ENCODE results near the gene TWIST2. TPM values are rescaled to one million over a fixed set of nuclear protein-coding genes. Genes with fewer than 3 reads are reported as not detected.

Gene TWIST2
- total RNA-seq, 6 donors from 2014 or later, result 10.5 to 29.3 (median 23.4) TPM

DNA sequence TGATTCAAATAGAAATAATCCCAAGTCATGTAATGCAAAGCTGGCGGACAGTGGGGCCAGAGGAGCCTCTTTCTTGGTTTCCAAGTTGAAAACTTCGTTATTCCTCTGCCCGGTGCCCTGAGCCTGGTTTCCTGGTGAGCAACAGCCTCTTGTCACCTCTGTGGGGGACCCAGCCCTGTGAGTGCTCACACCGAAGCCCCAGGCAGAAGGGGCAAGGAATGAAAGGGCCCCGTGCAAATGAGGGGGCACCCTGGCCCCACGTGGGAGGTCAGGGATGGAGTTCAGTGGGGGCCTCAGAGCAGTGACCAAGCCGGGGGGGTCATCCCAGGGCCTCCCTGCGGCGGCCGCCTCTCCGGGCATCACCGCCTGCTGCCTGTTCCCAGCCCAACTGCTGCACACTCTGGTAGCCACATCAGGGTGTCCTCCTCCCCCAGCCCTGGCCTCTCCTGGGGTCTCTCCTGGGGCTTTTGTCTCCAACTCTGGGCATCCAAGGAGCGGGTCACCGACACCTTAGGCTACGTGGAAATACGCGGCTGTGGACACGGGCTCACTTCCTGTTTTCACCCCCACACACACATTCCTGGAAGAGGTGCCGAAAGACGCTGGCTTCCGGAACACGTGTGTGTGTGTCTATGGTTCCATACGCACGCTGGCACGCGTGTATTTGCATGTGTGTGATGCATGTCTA, 64.5 kb downstream of the TWIST2 start:
- Histone ChIP-seq H3K27ac (no peak overlapping the region), H3K36me3 (no peaks in the 10 kb centered on the region), H3K27me3 (no peaks in the 10 kb centered on the region), H3K4me3 (no peak overlapping the region), H3K4me1 (peaks cover 0 to 5% (median 1%) of the 10 kb centered on the region in 4 donors), H3K9me3 (no peaks in the 10 kb centered on the region)
- ATAC-seq (ENCODE audit: low FRiP score in 2 of 2), result no peak
- peak; percentile 18 to 58 for DNase-seq
- TF ChIP-seq POLR2A (IDR thresholded peaks at IDR 0.05) (no peak), POLR2AphosphoS5 (IDR thresholded peaks at IDR 0.05) (no peak), EP300 (IDR thresholded peaks at IDR 0.05) (no peak)
- TF ChIP-seq, protein P1, sequence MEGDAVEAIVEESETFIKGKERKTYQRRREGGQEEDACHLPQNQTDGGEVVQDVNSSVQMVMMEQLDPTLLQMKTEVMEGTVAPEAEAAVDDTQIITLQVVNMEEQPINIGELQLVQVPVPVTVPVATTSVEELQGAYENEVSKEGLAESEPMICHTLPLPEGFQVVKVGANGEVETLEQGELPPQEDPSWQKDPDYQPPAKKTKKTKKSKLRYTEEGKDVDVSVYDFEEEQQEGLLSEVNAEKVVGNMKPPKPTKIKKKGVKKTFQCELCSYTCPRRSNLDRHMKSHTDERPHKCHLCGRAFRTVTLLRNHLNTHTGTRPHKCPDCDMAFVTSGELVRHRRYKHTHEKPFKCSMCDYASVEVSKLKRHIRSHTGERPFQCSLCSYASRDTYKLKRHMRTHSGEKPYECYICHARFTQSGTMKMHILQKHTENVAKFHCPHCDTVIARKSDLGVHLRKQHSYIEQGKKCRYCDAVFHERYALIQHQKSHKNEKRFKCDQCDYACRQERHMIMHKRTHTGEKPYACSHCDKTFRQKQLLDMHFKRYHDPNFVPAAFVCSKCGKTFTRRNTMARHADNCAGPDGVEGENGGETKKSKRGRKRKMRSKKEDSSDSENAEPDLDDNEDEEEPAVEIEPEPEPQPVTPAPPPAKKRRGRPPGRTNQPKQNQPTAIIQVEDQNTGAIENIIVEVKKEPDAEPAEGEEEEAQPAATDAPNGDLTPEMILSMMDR (IDR thresholded peaks at IDR 0.05), result no peak
- WGBS, 2 donors, result 75 to 76% methylated on average over 20 to 23 of the region's 26 CpGs

- Histone ChIP-seq H3K27ac (no peak overlapping the region), H3K36me3 (no peaks in the 10 kb centered on the region), H3K9me3 (no peaks in the 10 kb centered on the region), H3K4me3 (no peak overlapping the region), H3K4me1 (peaks cover 0 to 5% (median 1%) of the 10 kb centered on the region in 4 donors), H3K27me3 (no peaks in the 10 kb centered on the region)
- no peak for TF ChIP-seq POLR2A (IDR thresholded peaks at IDR 0.05)
- TF ChIP-seq, protein P1 (IDR thresholded peaks at IDR 0.05), result no peak
- TF ChIP-seq EP300 (IDR thresholded peaks at IDR 0.05), result no peak
- TF ChIP-seq POLR2AphosphoS5 (IDR thresholded peaks at IDR 0.05), result no peak
- 78 to 80% methylated on average over 5 to 19 of the region's 20 CpGs for WGBS, 2 donors
- ATAC-seq (ENCODE audit: low FRiP score in 2 of 2), result no peak
- peak; percentile 15 to 44 for DNase-seq
Observed at GRCh38 chr2:238912916-238913875, 65.3 kb downstream of the TWIST2 start.

- 93 to 95% methylated on average over 10 to 22 of the region's 22 CpGs for WGBS, 2 donors
- H3K9me3 ChIP-seq, result no peaks in the 10 kb centered on the region
- no peaks in the 10 kb centered on the region for H3K36me3 ChIP-seq
- no peak overlapping the region for H3K27ac ChIP-seq
- ATAC-seq (ENCODE audit: low FRiP score in 2 of 2), result no peak
- DNase-seq, result peak in 1 of 2 donors; percentile 20
- H3K4me1 ChIP-seq, result peaks cover 0 to 4% (median 1%) of the 10 kb centered on the region in 4 donors
- H3K4me3 ChIP-seq, result no peak overlapping the region
- TF ChIP-seq POLR2A (IDR thresholded peaks at IDR 0.05) (no peak), POLR2AphosphoS5 (IDR thresholded peaks at IDR 0.05) (no peak), EP300 (IDR thresholded peaks at IDR 0.05) (no peak)
- TF ChIP-seq, protein P1 (IDR thresholded peaks at IDR 0.05), result no peak
- no peaks in the 10 kb centered on the region for H3K27me3 ChIP-seq
Observed at GRCh38 chr2:238913931-238914647, 66.2 kb downstream of the TWIST2 start.

DNA sequence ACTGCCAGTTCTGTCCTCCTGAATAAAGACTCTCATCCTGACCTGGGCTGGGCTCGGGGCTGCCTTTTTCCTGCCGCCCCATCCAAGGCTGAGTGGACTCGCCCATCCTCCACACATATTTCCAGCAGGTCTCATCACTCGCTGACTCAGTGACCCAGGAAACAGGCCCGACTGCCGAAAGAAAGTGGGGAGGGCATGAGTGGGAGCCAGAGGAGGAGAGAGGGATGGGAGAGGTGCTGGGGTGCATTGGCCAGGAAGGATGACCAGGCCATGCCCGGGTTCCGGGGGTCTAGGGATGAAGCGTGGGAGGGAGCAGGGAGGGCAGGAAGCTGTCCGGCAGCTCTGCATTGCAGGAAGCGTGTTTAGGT, 66.7 kb downstream of the TWIST2 start:
- DNase-seq (peak in 1 of 2 donors; percentile 13), ATAC-seq (ENCODE audit: low FRiP score in 2 of 2) (no peak)
- 79 to 84% methylated on average over 11 of the region's 11 CpGs for WGBS, 2 donors

More for the DNA sequence above, 66.7 kb downstream of the TWIST2 start:
- Histone ChIP-seq H3K27ac (no peak overlapping the region), H3K27me3 (no peaks in the 10 kb centered on the region), H3K4me1 (no peaks in the 10 kb centered on the region), H3K9me3 (no peaks in the 10 kb centered on the region), H3K36me3 (no peaks in the 10 kb centered on the region), H3K4me3 (no peak overlapping the region)
- TF ChIP-seq POLR2A (IDR thresholded peaks at IDR 0.05), result no peak
- no peak for TF ChIP-seq POLR2AphosphoS5 (IDR thresholded peaks at IDR 0.05)
- TF ChIP-seq EP300 (IDR thresholded peaks at IDR 0.05), result no peak
- TF ChIP-seq, protein P1 (IDR thresholded peaks at IDR 0.05), result no peak
